ENCODE measurements around the gene FUBP3. TPM values are rescaled to one million over a fixed set of nuclear protein-coding genes. Genes with fewer than 3 reads are reported as not detected.
A peak's percentile ranks its signal among the peaks of the same experiment; 100 is the strongest.

The FUBP3 gene, protein sequence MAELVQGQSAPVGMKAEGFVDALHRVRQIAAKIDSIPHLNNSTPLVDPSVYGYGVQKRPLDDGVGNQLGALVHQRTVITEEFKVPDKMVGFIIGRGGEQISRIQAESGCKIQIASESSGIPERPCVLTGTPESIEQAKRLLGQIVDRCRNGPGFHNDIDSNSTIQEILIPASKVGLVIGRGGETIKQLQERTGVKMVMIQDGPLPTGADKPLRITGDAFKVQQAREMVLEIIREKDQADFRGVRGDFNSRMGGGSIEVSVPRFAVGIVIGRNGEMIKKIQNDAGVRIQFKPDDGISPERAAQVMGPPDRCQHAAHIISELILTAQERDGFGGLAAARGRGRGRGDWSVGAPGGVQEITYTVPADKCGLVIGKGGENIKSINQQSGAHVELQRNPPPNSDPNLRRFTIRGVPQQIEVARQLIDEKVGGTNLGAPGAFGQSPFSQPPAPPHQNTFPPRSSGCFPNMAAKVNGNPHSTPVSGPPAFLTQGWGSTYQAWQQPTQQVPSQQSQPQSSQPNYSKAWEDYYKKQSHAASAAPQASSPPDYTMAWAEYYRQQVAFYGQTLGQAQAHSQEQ
- total RNA-seq = 10 to 100 TPM; 36.4 to 38.5 TPM

DNA sequence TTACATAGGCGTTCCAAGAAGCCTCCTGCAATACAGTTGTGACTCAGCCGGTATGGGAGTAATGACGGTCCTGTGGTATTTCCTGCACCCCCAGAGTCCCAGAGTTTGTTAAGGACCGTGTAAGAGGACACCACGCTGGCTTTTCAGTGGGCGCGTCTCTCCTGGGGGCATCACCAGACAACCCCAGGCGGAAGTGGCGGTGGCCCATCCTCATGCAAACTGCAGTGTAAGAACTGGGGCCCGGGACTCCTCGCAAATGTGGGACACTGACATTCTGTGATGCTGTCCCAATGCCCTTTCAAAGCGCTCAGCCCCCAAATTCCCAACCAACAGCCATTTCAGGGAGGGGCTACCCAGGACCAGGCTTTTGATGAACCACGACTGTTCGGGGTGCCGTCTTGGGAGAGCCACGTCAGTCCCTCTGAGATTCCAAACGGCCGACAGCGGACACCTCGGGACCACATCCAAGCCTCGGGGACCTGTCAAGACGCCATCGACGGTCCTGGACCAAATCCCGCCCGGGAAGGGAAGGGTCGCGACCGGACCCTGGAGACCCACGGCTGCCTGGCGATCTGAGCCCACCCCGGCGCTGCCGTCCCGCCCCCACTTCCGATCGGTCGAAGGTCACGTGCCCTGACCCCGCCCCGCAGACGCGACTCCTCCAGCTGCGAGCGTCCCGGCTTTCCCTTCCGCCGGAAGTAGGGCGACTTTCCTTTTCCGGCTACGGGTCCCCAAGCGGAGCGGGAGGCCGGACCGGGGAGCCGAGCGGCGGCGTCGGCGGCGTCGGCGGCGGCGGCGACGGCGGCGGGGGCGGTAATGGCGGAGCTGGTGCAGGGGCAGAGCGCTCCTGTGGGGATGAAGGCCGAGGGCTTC is at the start of gene FUBP3:
Gene FUBP3, plus strand, starts transcription at position 713 of the 873 bp plus-strand sequence. Its CDS starts 104 bp downstream, at position 817.
- no peaks in the 10 kb centered on the region for H3K9me3 Mint-ChIP-seq (ENCODE audit: low read depth)
- peak; percentile 94 for ATAC-seq
- peak within 1 kb of the TSS; percentile 90 for H3K4me3 Mint-ChIP-seq
- ChIA-PET POLR2A (interaction anchor here (1.1 kb wide), 2 partner anchors 114 to 136 kb away, joined by 3 to 4 read pairs; partner anchors contain the start of gene EXOSC2), CTCF (interaction anchor here (0.6 to 1.0 kb wide), 3 partner anchors 105 to 1872 kb away, joined by 3 to 4 read pairs (median 3); no protein-coding TSS in a partner anchor)
- H3K36me3 Mint-ChIP-seq (ENCODE audit: low read depth) = peaks cover 9% of the 10 kb centered on the region
- intact Hi-C loops (cut with DNase I, micrococcal nuclease) = loop anchor here in 1 of 2 experiments (1.0 to 5.0 kb wide), 7 partner anchors 102 to 776 kb away; partner anchors contain the start of genes EXOSC2, NUP214 and TOR1B
- H3K4me1 Mint-ChIP-seq = peaks cover 32% of the 10 kb centered on the region
- peak; percentile 96 for DNase-seq
- H3K27ac Mint-ChIP-seq = peak within 1 kb of the TSS; percentile 89
- H3K27me3 Mint-ChIP-seq = no peaks in the 10 kb centered on the region

DNA sequence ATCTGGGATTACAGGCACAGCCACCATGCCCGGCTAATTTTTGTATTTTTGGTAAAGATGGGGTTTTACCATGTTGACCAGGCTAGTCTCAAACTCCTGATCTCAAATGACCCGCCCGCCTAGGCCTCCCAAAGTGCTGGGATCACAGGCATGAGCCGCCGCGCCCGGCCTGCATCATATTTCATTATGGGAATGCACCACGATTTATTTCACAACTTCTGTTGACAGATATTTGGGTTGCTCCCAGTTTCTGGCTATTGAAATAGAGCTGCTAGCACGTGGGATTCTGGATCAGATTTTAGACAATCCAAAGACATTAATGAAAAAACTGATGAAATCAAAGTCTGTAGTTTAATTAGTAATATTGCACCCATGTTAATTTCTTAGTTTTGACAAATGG is 48.4 kb upstream of the FUBP3 start:
- H3K4me1 Mint-ChIP-seq = peaks cover 5% of the 10 kb centered on the region
- H3K27ac Mint-ChIP-seq = no peak overlapping the region
- ATAC-seq (no peak), DNase-seq (no peak)
- ChIA-PET CTCF (interaction anchor here (0.7 kb wide), 1 partner anchor 289 kb away, joined by 4 read pairs; no protein-coding TSS in a partner anchor), POLR2A (no interaction called here)
- intact Hi-C loops (cut with DNase I, micrococcal nuclease) = no loop called here
- no peak overlapping the region for H3K4me3 Mint-ChIP-seq
- H3K9me3 Mint-ChIP-seq (ENCODE audit: low read depth) = no peaks in the 10 kb centered on the region
- H3K27me3 Mint-ChIP-seq = peaks cover 12% of the 10 kb centered on the region
- no peaks in the 10 kb centered on the region for H3K36me3 Mint-ChIP-seq (ENCODE audit: low read depth)

DNA sequence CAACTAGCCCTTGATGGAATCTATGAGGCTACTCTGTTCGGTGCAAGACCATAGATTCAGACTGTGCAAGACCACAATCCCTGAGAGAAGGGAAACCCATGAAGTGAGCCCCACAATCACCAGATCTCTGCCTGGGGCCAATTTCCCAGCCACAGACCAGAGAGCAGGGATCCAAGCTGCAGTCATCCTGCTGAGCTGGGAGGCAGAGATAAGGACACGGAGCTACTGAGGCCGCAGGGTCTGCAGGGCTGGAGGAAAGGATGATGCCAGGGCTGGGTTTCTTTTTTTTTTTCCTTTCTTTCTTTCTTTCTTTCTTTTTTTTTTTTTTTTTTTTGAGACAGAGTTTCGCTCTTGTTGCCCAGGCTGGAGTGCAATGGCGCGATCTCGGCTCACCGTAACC is 47.7 kb upstream of the FUBP3 start:
- CTCF ChIA-PET = interaction anchor here (0.6 kb wide), 2 partner anchors 148 to 415 kb away, joined by 3 read pairs; no protein-coding TSS in a partner anchor
- peaks cover 17% of the 10 kb centered on the region for H3K27me3 Mint-ChIP-seq

DNA sequence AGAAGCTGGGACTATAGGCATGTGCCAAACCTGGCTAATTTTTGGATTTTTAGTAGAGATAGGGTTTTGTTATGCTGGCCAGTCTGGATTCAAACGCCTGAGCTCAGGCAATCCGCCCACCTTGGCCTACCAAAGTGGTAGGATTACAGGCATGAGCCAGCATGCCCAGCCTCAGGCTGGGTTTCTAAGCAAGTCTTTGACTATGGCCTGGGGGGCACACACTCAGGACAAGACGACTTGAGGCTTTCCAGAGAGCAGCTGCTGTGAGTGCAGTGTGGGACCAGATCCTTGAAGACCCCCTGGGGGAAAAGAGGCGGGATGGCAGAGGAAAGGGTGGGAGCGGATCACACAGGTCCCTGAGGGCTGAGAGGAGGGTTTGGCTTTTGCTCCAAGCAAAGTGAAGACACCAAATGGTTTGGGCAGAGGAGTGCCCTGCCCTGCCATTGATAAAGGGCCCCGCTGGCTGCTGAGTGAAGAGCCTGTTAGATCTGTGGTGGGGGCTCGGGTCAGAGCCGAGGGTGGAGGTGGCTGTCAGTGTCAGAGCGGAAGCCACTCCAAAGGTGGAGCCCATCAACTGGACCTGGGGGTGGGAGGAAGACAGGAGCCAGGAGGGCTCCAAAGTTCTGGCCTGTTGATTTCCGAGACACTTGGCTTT is 46.8 kb upstream of the FUBP3 start:
- DNase-seq = no peak
- ChIA-PET CTCF (interaction anchor here (0.6 kb wide), 1 partner anchor 147 kb away, joined by 3 read pairs; no protein-coding TSS in a partner anchor), POLR2A (no interaction called here)
- no peak overlapping the region for H3K27ac Mint-ChIP-seq
- no peak overlapping the region for H3K4me3 Mint-ChIP-seq
- intact Hi-C loops (cut with DNase I, micrococcal nuclease) = no loop called here
- no peak for ATAC-seq
- no peaks in the 10 kb centered on the region for H3K9me3 Mint-ChIP-seq (ENCODE audit: low read depth)
- H3K36me3 Mint-ChIP-seq (ENCODE audit: low read depth) = no peaks in the 10 kb centered on the region
- H3K27me3 Mint-ChIP-seq = peaks cover 24% of the 10 kb centered on the region
- H3K4me1 Mint-ChIP-seq = peaks cover 6% of the 10 kb centered on the region

More for the DNA sequence above, 47.7 kb upstream of the FUBP3 start:
- POLR2A ChIA-PET = no interaction called here
- H3K4me1 Mint-ChIP-seq = peaks cover 6% of the 10 kb centered on the region
- no peaks in the 10 kb centered on the region for H3K36me3 Mint-ChIP-seq (ENCODE audit: low read depth)
- no peaks in the 10 kb centered on the region for H3K9me3 Mint-ChIP-seq (ENCODE audit: low read depth)
- H3K27ac Mint-ChIP-seq = no peak overlapping the region
- ATAC-seq (no peak), DNase-seq (no peak)
- H3K4me3 Mint-ChIP-seq = no peak overlapping the region
- intact Hi-C loops (cut with DNase I, micrococcal nuclease) = no loop called here

DNA sequence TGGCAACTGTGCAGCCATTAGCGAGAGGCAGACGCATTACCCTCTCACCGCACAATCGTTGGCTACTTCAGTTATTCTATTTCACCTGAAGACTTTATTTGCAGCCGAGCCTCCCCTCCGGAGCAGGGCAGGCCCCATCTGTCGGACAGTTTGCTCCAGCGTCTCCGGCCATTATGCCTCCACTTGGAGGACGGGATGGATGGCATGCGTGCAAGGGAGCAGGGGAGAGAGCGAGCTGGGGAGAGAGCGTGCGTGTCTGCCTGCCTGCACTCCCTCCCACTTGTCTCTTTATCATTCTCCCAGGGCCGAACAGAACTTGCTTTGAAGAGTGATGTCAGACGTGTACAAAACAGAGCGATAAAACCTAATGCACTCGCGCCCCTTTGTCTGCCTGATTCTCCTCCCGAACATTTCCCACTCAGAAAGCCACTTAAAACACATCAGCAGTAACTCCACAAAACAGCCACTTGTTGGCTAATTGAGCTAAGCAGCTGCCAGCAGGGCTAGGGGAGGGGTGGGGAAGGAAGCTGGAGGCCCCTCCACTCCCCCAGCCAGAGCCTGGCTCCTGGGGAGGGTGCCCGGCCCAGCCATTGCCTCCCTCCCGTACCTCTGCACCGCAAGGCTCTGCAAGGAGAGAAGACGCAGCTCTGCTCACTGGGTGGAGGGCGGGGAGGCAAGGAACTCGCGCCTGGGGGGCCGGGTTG is 43.4 kb upstream of the FUBP3 start:
- Mint-ChIP-seq H3K27ac (no peak overlapping the region), H3K27me3 (peaks cover 49% of the 10 kb centered on the region), H3K36me3 (ENCODE audit: low read depth) (no peaks in the 10 kb centered on the region), H3K4me3 (no peak overlapping the region), H3K9me3 (ENCODE audit: low read depth) (no peaks in the 10 kb centered on the region), H3K4me1 (peaks cover 10% of the 10 kb centered on the region)
- POLR2A ChIA-PET = no interaction called here
- DNase-seq = no peak
- intact Hi-C loops (cut with DNase I, micrococcal nuclease) = no loop called here
- ATAC-seq = no peak
- CTCF ChIA-PET = interaction anchor here (0.6 to 0.9 kb wide), 2 partner anchors 22 to 37 kb away, joined by 3 read pairs; no protein-coding TSS in a partner anchor

DNA sequence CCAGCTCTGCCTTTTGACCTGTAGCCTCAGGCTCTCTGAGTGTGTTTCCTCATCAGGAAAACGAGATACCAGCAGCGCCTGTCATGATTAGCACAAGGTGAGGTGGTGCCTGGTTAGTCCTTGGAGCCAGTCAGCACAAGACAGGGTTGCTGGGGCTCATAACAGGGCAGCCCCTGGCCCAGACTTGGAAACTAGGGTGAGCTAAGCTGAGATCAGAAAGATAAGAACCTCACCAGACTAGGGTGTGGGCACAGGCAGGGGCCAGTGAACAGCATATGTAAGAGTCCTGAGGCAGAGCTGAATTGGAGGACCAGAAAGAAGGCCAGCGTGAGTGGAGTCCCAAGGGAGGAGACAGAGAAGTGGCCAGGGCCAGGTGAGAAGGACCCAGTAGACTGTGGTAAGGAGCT is 42.7 kb upstream of the FUBP3 start:
- intact Hi-C loops (cut with DNase I, micrococcal nuclease) = no loop called here
- no peaks in the 10 kb centered on the region for H3K36me3 Mint-ChIP-seq (ENCODE audit: low read depth)
- H3K9me3 Mint-ChIP-seq (ENCODE audit: low read depth) = no peaks in the 10 kb centered on the region
- H3K4me1 Mint-ChIP-seq = peaks cover 13% of the 10 kb centered on the region
- ATAC-seq (no peak), DNase-seq (no peak)
- no peak overlapping the region for H3K27ac Mint-ChIP-seq
- POLR2A ChIA-PET = interaction anchor here (0.7 kb wide), 1 partner anchor 68 kb away, joined by 6 read pairs; no protein-coding TSS in a partner anchor
- H3K27me3 Mint-ChIP-seq = peaks cover 51% of the 10 kb centered on the region
- no peak overlapping the region for H3K4me3 Mint-ChIP-seq
- CTCF ChIA-PET = interaction anchor here (0.6 to 0.9 kb wide), 2 partner anchors 21 to 38 kb away, joined by 3 read pairs; no protein-coding TSS in a partner anchor

DNA sequence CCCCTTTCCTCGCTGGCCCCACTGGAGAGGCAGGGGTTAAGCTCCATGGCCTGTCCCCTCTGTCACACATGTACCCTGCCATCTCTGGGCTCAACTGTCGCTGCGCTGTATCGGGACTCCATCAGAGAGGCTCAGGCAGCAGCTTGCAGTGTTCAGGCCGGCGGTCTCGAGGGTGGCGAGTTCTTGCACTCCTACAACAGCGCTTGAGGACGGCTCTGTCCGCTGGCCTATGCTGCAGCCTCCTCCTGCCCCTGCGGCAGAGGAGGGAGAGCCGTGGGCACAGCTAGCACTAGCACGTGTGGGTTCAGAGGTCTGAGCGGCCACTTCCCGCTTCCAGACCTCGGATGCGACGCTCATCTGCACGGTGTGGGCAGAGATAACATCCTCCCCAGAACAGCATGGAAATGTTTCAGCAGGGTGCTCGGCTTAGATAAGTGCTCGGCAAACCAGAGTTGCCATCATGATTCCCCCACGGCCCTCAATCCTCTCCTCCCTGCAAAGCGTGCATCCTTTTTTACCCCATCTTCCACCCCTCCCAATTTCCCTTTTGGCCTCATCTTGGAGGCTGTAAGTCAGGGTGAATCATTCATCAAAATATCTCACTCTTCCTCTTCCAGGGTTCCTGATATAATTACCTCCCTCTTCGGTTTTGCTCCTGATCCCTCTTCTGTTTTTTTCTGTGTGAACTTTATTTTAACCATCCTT is 41.9 kb upstream of the FUBP3 start:
- Mint-ChIP-seq H3K27ac (no peak overlapping the region), H3K4me3 (no peak overlapping the region), H3K27me3 (peaks cover 51% of the 10 kb centered on the region), H3K36me3 (ENCODE audit: low read depth) (no peaks in the 10 kb centered on the region), H3K9me3 (ENCODE audit: low read depth) (no peaks in the 10 kb centered on the region), H3K4me1 (peaks cover 13% of the 10 kb centered on the region)
- DNase-seq = peak; percentile 20
- CTCF ChIA-PET = no interaction called here
- ATAC-seq = no peak
- POLR2A ChIA-PET = interaction anchor here (0.7 kb wide), 1 partner anchor 68 kb away, joined by 6 read pairs; no protein-coding TSS in a partner anchor
- intact Hi-C loops (cut with DNase I, micrococcal nuclease) = no loop called here

DNA sequence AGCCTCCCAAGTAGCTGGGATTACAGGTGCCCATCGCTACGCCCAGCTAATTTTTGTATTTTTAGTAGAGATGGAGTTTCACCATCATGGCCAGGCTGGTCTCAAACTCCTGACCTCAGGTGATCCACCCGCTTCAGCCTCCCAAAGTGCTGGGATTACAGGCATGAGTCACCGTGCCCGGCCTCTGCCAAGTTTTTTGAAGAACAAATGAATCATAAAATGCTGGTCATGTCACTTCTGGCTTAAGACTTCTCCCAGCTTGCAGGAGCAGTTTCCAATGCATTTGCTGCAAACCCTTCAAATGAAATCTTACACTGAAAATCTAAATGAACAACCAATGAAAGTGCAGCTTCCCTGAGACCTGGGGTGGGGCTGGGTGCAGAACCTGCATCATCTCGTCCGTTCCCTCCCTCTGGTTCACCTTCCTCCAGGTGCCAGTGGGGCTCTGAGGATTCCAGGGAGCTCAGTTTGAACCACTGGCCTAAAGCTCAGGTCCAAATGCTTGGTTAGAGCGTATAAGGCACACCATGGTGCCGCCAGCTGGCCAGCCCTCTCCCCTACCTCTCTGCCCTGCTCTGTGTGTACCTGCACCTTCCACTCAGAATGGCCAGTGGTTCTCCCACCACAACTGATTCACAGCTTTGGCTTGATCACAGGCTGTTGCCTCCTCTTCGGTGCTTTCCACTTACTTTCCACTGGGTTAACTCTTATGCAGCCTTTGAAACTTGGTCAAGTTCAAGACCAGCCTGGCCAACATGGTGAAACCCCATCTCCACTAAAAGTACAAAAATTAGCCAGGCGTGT is 39.8 kb upstream of the FUBP3 start:
- CTCF ChIA-PET = interaction anchor here (1.0 to 1.1 kb wide), 2 partner anchors 32 to 77 kb away, joined by 3 to 4 read pairs; no protein-coding TSS in a partner anchor

DNA sequence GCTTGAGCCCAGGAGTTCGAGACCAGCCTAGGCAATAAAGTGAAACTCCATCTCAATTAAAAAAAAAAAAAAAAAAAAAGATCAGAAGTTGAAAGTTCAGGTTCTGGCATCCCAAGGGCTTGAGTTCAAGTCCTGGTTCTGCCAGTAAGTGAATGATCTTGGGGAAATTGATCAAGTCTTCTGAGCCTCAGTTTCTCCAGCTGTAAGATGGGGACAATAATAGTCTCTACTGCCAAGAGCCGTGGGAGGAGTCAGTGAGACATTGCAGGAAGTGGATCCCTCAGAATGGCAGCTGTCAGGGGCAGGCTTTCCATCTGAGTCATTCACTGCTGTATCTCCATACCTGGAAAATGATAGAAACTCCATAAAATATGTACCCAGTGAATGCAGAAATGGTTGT is 37.8 kb upstream of the FUBP3 start:
- no peaks in the 10 kb centered on the region for H3K9me3 Mint-ChIP-seq (ENCODE audit: low read depth)
- intact Hi-C loops (cut with DNase I, micrococcal nuclease) = no loop called here

More for the DNA sequence above, 39.8 kb upstream of the FUBP3 start:
- peaks cover 45% of the 10 kb centered on the region for H3K27me3 Mint-ChIP-seq
- H3K27ac Mint-ChIP-seq = no peak overlapping the region
- intact Hi-C loops (cut with DNase I, micrococcal nuclease) = no loop called here
- no peak overlapping the region for H3K4me3 Mint-ChIP-seq
- H3K9me3 Mint-ChIP-seq (ENCODE audit: low read depth) = no peaks in the 10 kb centered on the region
- no peak for DNase-seq
- peaks cover 13% of the 10 kb centered on the region for H3K4me1 Mint-ChIP-seq
- no peak for ATAC-seq
- POLR2A ChIA-PET = interaction anchor here (0.6 kb wide), 1 partner anchor 160 kb away, joined by 3 read pairs; no protein-coding TSS in a partner anchor
- no peaks in the 10 kb centered on the region for H3K36me3 Mint-ChIP-seq (ENCODE audit: low read depth)

More for the DNA sequence above, 37.8 kb upstream of the FUBP3 start:
- Mint-ChIP-seq H3K4me3 (no peak overlapping the region), H3K27ac (no peak overlapping the region), H3K4me1 (peaks cover 7% of the 10 kb centered on the region), H3K36me3 (ENCODE audit: low read depth) (no peaks in the 10 kb centered on the region), H3K27me3 (peaks cover 39% of the 10 kb centered on the region)
- ChIA-PET CTCF (interaction anchor here (0.7 kb wide), 1 partner anchor 286 kb away, joined by 3 read pairs; no protein-coding TSS in a partner anchor), POLR2A (interaction anchor here (0.6 kb wide), 2 partner anchors 11 to 504 kb away, joined by 3 read pairs; no protein-coding TSS in a partner anchor)
- no peak for ATAC-seq
- DNase-seq = no peak
